ENCODE data around the gene CCDC158. TPM values are rescaled to one million over a fixed set of nuclear protein-coding genes. Genes with fewer than 3 reads are reported as not detected.

Gene CCDC158
- polyA plus RNA-seq, 2 of the 4 experiments (the other 2 are of a cell fraction): 0.06 TPM; not detected in 1

GRCh38 chr4:76276813-76277212 is 144.1 kb downstream of the CCDC158 start:
- 73% methylated on average over 9 of the region's 9 CpGs for WGBS (ENCODE audit: missing lambda C conversion rate)
- Histone ChIP-seq H3K4me2 (no peak overlapping the region), H3K4me1 (peaks cover 35% of the 10 kb centered on the region), H3K4me3 (no peak overlapping the region), H3K9me3 (no peaks in the 10 kb centered on the region), H3K27ac (no peak overlapping the region)
- ChIA-PET POLR2A (no interaction called here), CTCF (no interaction called here)
- DNase-seq (ENCODE audit: low read depth in 1 of 2, low spot score in 1 of 2): no peak
- no peak for ATAC-seq
- no peak for FAIRE-seq
- no peak for TF ChIP-seq HEYL (CRISPR knock-in tag; IDR thresholded peaks at IDR 0.05)
- TF ChIP-seq RCOR1 (IDR thresholded peaks at IDR 0.05; ENCODE audit: low read depth, low read length): no peak
- no peak for TF ChIP-seq CHD2 (IDR thresholded peaks at IDR 0.05; ENCODE audit: low read length, partially characterized antibody)
- TF ChIP-seq KDM1A (IDR thresholded peaks at IDR 0.05; ENCODE audit: low read depth): no peak
- no peak for TF ChIP-seq HDAC2 (IDR thresholded peaks at IDR 0.05)
- no peak for TF ChIP-seq SMC3 (IDR thresholded peaks at IDR 0.05)
- no peak for TF ChIP-seq ZC3H11A (IDR thresholded peaks at IDR 0.05)
- no peak for TF ChIP-seq EP300 (IDR thresholded peaks at IDR 0.05)
- no peak for TF ChIP-seq HOXB5 (CRISPR knock-in tag; IDR thresholded peaks at IDR 0.05)
- no peak for TF ChIP-seq RARB (CRISPR knock-in tag; IDR thresholded peaks at IDR 0.05)

DNA sequence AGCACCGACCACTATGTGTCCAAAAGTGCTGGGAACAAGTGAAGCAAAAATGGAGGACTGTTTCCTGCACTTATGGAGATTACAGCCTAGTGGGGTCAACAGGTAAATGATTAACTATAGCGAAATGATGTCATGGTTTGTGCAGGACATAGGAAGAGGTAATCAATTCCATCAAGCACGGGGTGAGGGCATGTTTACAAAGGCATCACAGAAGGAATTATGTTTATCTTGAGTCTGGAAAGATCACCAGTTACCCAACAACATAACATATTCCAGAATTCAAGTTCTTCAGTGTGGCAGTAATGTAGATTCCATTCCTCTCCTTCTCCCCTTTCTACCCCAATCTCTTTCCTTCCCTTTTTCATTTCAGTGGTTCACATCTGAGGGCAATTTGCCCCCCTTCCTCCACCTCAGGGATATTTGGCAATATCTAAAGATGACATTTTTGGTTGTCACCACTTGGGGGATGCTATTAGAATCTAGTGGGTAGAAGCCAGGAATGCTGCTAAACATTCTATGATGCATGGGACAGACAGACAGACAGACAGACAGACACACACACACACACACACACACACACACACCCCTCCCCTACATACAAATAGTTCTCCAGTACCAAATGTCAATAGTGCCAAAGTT is 145.3 kb downstream of the CCDC158 start:
- no peak for FAIRE-seq
- TF ChIP-seq ESRRA (IDR thresholded peaks at IDR 0.05; ENCODE audit: borderline replicate concordance, low read length) (no peak), HMGXB4 (CRISPR knock-in tag; IDR thresholded peaks at IDR 0.05; ENCODE audit: borderline replicate concordance) (no peak), RARB (CRISPR knock-in tag; IDR thresholded peaks at IDR 0.05) (no peak), POLR2A (IDR thresholded peaks at IDR 0.05; ENCODE audit: low read length) (no peak), CEBPB (IDR thresholded peaks at IDR 0.05) (no peak), KDM5A (IDR thresholded peaks at IDR 0.05) (no peak), HES2 (IDR thresholded peaks at IDR 0.05) (no peak), HEYL (CRISPR knock-in tag; IDR thresholded peaks at IDR 0.05) (no peak), ZNF302 (CRISPR knock-in tag; IDR thresholded peaks at IDR 0.05) (no peak), FOSL2 (IDR thresholded peaks at IDR 0.05) (no peak), FOSL2 (CRISPR knock-in tag; IDR thresholded peaks at IDR 0.05) (no peak), NFE2L2 (conservative IDR thresholded peaks at IDR 0.05; ENCODE audit: low read length) (no peak), RAD21 (conservative IDR thresholded peaks at IDR 0.05 in 1 of 2, IDR thresholded peaks at IDR 0.05 in 1 of 2) (no peak), JUNB (IDR thresholded peaks at IDR 0.05) (no peak), TP53 (CRISPR knock-in tag; IDR thresholded peaks at IDR 0.05) (no peak), SREBF2 (IDR thresholded peaks at IDR 0.05) (no peak), HOXB13 (CRISPR knock-in tag; IDR thresholded peaks at IDR 0.05; ENCODE audit: low read depth) (no peak), EHMT2 (IDR thresholded peaks at IDR 0.05; ENCODE audit: low read depth) (no peak), CBX2 (IDR thresholded peaks at IDR 0.05; ENCODE audit: borderline replicate concordance, low read depth) (no peak)
- TF ChIP-seq, protein P1, sequence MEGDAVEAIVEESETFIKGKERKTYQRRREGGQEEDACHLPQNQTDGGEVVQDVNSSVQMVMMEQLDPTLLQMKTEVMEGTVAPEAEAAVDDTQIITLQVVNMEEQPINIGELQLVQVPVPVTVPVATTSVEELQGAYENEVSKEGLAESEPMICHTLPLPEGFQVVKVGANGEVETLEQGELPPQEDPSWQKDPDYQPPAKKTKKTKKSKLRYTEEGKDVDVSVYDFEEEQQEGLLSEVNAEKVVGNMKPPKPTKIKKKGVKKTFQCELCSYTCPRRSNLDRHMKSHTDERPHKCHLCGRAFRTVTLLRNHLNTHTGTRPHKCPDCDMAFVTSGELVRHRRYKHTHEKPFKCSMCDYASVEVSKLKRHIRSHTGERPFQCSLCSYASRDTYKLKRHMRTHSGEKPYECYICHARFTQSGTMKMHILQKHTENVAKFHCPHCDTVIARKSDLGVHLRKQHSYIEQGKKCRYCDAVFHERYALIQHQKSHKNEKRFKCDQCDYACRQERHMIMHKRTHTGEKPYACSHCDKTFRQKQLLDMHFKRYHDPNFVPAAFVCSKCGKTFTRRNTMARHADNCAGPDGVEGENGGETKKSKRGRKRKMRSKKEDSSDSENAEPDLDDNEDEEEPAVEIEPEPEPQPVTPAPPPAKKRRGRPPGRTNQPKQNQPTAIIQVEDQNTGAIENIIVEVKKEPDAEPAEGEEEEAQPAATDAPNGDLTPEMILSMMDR (IDR thresholded peaks at IDR 0.05): no peak
- TF ChIP-seq, protein P2, sequence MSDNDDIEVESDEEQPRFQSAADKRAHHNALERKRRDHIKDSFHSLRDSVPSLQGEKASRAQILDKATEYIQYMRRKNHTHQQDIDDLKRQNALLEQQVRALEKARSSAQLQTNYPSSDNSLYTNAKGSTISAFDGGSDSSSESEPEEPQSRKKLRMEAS (IDR thresholded peaks at IDR 0.05): no peak
- POLR2A ChIA-PET: no interaction called here
- CTCF ChIA-PET: no interaction called here
- Histone ChIP-seq H3K4me3 (no peak overlapping the region), H3K4me2 (no peak overlapping the region), H3K27ac (no peak overlapping the region), H3K9me3 (no peaks in the 10 kb centered on the region), H3K4me1 (peaks cover 32% of the 10 kb centered on the region)
- peak in 1 of 2 experiments; percentile 8 for DNase-seq (ENCODE audit: low read depth in 1 of 2, low spot score in 1 of 2)
- ATAC-seq: peak; percentile 39 to 46; a peak in 3 of 6 replicates
- WGBS (ENCODE audit: missing lambda C conversion rate): 42% methylated on average over 3 of the region's 3 CpGs

Data from A549 (cell line).